ENCODE measurements around the gene IRS2.

Gene IRS2

DNA sequence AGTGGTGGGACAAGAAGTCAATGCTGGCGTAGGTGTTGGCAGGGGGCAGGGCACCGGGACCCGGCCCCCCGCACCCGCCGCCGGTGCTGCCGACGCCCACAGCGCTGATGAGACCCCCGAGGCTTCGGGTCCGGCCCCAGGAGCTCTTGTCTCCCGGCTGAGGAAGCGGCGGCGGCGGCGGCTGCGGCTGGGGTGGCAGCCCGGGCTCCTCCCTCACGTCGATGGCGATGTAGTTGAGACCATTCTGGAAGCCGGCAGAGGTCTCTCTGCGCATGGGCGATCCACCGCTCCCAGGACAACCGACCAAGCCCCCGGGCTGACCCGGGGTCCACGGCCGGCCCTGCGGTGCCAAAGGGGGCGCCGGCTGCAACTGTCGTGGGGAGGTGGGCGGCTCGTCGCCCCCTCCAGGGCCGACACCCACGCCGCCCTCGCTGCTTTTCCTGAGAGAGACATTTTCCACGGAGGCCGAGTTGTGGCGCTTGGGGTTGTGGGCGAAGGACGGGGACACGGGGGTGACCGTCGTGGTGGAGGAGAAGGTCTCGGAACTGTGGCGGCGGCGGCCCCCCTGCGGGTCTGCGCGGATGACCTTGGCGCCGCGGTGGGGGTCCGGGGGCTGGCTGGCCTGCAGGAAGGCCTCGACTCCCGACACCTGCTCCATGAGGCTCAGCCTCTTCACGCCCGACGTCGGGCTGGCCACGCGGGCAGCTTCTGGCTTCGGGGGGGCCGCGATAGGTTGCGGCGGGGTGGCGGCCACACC, 4.1 kb downstream of the IRS2 start:
- in situ Hi-C loops (cut with HindIII; ENCODE audit: low sequenced_read_pairs), result no loop called here

DNA sequence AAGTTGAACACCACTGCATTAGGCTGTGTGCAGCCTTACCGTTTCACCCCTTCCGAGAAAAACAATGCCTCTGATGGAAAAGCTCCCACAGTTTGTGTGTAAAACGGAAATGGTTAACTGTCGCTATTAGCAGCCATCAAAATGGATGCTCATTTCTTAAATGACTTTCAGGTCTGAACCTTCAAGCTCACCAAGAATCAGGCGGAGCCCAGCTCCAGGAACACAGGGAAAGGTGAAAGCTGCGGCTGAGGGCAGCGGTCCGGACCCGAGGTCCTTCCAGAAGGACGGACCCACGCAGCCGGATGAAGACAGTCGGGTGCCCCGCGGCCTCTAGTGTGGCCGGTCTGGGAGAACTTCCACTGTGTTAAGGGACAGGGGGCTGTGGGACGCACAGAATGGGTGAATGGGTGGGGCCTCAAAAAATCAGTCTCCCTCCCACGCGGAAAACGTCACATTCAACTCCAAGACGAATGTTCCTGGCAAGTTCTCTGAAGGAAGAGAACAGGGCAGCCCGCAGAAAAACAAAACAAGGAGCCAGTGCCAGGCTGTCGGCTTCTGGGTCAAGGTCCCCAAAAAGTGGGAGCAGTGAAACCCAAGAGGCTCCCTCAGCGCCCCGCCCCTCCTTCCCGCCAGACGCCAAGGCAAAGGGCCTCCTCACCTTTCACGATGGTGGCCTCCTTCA, 4.9 kb downstream of the IRS2 start:
- in situ Hi-C loops (cut with HindIII; ENCODE audit: low sequenced_read_pairs), result no loop called here

DNA sequence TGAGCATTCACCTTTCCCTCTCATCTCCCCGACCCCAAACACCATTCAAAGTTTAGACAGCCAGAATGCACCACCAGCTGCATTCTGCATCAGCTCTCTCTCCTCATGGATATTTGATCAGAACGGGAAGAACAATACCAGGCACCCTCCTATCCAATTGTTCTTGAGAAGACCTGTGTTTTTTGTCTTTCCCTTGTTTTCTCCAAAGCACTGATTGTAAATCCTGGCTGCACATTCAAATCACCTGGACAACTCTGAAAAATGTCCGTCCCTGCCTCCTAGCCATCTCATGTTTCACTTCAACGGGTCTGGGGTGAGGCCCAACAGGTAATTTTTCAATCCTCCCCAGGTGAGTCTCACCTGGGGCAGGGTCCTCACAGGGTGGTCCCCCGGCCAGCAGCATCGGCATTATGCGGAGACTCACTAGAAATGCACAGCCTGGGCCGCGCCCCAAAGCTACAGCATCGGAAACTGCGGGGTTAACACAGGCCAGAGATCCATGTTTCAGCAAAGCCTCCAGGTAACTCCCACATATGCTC, 5.5 kb downstream of the IRS2 start:
- in situ Hi-C loops (cut with HindIII; ENCODE audit: low sequenced_read_pairs), result no loop called here

DNA sequence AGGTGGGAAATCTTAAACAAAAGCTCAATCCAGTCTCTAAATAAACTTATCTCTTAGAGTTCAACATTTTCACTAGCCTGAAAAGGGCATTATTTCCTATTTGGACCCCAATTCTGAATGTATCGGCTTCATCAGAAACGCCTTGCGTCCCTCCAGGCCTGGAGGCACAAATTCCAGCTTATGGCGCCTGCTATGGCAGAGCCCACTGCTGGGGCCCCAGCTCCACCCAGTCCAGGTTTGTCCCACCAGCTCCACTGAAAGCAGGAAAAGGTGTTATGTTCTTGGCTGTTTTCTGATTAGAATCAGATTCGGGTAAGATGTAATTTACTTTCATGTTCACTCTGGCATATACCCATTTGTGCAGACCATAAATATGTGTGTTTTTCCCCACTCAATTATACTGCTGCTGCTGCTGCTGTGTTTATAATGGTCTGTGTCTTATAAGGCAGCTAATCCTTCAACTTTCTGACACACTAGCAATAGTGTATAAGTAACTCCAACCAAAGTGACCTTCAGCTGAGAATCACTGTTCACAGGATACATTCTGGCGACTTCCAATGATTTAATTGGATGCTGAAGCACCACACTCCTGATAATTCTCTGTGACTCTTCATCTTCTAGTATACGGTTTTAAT, 6.4 kb downstream of the IRS2 start:
- in situ Hi-C loops (cut with HindIII; ENCODE audit: low sequenced_read_pairs), result no loop called here

DNA sequence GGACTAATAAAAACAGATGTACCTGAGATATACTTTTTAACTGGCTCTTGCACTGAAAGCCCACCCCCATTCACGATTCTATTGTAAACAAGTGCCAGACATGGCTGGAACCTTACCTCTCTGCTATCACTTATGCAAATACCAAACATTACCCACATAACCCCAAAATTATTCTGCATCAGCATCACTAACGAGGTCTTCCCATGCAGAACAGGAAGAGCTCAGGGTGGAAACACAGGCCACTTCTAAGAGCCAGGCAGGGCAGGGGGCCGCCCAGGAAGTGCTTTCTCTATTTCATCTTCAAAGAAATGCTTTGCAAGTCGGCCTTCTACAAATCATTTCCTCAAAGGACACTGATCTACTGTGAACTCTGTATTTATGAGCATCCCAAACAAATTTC, 7.3 kb downstream of the IRS2 start:
- in situ Hi-C loops (cut with HindIII; ENCODE audit: low sequenced_read_pairs), result no loop called here

DNA sequence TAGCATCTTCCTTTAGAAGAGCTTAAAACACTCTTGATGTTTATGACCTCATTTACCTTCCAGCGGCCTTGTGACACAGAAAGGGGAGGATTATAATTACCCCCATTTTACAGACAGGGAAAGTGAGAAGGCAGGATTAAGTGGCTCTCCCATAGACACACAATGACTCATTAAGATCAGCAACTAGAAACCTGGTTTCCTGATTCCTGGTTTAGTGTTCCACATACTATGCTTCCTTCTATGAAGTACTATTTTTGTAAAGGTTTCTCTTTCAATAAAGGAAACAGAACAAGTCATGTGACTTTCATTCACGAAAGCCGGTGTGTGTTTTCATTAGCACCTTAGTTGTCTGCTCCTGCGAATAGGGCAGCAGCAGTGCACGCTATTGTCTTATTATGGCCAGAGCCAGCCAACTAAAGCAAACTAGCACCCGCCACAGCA, 8.3 kb downstream of the IRS2 start:
- in situ Hi-C loops (cut with HindIII; ENCODE audit: low sequenced_read_pairs), result no loop called here

DNA sequence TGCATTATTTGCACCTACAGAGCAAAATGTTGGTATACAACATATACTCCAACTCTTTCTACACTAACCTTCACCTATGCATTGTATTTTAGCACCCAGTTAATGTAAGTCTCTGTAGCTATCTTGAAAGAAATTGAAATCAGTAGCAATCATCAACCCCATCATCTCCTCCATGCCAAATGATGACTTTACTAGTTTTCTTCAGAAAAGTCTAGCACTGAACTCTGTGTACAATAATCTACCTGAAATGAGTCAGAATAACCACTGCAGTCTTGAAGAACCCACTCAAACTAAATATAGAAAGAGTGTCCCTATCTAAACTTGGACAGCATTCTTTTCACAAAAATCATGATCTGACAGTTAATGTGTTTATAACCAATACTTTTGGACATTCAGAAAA, 9.8 kb downstream of the IRS2 start:
- in situ Hi-C loops (cut with HindIII; ENCODE audit: low sequenced_read_pairs), result no loop called here

DNA sequence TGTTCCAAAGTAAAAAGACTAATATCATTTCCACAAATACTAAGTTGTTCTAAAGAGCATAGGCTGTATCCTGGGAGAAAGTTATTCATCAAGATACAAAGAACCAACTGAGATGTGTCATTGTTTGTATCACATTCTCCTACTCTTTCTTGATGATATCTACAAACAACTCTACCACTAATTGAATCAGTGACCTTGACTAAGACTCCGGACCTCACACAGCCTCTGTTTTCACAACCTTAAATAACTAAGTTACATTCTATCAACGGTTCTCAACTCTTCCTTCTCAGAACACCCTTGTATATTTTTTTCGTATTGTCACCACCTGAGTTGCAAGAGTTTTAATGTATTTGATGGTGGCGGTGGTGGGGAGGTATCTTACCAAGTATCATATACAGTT, 12.6 kb downstream of the IRS2 start:
- in situ Hi-C loops (cut with HindIII; ENCODE audit: low sequenced_read_pairs), result no loop called here

DNA sequence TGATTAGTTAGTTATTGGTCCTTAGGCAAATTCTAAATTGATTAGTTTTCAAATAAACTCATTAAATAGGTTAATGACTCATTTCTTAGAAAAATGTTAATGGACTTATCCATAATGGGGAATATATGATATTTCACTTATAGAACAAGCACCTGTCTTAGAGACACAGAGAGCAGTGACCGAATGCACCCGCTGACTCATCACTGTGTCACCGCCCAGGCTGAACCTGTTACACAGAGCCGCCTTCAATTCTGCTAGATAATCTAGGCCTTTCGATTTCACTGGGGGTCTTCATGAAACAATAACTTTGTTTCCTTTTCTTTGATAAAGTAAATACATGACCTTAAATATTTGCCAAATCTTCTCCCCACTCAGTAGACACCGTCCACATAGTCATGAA, 13.1 kb downstream of the IRS2 start:
- in situ Hi-C loops (cut with HindIII; ENCODE audit: low sequenced_read_pairs), result no loop called here

DNA sequence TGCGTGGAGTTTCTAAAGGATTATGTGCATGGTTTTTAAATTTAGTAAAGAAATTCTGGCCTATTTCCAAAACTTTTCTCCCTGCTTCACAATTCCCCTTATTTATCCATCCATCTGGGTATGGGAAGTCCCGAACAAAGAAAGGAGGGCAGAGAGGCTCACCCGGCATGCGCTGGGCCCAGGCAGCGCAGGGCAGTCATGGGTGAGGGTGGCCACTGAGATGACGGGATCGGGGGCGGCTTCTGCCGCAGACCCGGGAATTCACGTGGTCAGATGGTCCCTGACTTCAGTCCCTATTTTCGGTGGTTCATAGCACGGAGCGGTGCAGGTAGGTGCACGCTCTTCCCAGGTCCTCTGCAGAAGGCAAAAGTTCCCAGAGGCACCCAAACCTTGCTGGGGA, 14.5 kb downstream of the IRS2 start:
- in situ Hi-C loops (cut with HindIII; ENCODE audit: low sequenced_read_pairs), result no loop called here

DNA sequence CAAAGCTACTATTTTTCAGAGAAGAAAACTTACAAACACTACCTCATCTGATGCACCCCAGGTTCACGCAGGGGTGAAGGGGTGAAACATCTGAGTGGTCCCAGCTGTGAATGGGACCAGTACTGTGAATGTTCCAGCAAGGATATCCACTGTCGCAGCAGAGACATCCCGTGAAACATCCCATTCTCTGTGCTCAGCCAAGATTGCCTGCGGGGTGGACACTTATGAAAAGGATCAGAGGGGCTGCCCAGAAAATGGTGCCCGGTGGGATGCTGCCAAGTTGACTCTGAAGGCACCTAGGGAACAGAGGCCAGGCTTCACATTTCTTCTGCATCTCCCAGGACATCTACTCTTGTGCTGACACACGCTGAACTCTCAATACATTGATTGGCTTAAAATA, 15.9 kb downstream of the IRS2 start:
- in situ Hi-C loops (cut with HindIII; ENCODE audit: low sequenced_read_pairs), result no loop called here

DNA sequence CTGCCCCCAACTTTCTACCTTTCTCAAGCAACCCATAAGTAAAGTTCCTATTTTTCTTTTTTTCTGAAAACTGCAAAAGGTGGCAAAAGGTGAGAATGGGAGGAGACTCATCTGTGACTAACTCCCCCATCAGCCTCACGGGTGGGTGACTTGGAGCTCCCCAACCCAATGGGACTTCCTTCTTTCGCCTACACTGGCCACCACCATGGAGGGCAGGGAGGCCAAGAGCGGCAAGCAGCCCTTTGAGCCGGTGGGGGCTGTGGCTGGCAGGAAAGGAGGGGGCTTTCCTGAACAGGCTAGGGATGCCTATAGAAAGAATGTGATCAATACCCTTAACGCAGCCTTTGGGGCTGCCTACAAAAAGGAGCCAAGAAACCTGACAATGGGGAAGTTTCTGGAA, 16.5 kb downstream of the IRS2 start:
- in situ Hi-C loops (cut with HindIII; ENCODE audit: low sequenced_read_pairs), result no loop called here

DNA sequence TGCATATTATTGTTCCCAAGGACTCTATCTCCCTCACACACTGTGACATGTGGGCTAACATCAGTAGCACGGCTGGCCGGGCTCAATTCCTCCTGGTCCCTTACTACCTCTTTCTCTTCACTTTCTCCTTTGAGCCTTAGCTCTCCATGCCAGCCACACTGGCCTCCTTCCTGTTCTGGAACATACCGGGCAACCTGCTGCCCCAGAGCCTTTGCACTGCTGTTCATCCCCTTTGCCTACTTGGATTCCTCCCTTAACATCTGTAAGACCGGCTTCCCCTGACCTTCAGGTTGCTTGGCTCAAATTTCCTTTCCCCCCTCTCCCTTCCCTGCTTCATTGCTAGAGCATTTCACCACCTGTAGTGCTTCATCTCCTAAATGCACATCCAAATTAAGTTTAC, 17.1 kb downstream of the IRS2 start:
- in situ Hi-C loops (cut with HindIII; ENCODE audit: low sequenced_read_pairs), result no loop called here

DNA sequence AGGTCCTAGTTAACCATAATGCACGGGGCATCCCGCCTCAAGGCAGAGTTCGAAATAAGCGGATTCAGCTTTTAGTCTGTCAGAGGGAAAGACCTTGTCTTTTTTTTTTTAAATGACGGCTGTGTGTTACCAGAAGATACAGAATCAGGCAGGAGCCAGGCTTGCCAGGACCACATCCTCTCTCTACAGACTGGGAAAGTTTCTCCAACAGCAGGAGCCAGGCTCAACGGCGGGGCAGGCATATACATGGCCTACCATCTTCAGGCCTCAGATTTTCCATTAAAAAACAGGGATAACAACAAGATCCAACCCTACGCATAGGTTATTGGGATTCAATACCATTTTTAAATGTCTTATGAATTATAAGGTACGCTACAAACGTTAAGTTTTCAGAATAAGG, 17.8 kb downstream of the IRS2 start:
- in situ Hi-C loops (cut with HindIII; ENCODE audit: low sequenced_read_pairs), result no loop called here

DNA sequence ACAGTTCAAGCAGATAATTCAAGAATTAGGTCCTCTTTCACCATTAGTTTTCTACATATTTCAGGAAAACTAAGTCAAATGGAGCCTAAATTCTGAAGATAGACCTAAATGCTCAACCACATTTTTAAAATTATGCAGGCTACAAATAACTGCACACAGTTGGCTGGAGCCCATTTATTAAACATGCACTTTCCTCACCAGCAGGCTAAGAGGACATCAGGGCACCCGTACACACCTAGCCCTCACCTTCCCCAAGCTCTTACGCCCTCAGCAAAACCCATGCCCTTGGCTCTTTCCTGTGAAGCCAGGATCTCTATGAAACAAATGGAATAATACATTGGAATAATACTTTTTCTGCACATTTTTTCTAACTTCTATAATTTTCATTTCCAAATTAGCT, 18.2 kb downstream of the IRS2 start:
- in situ Hi-C loops (cut with HindIII; ENCODE audit: low sequenced_read_pairs), result no loop called here

DNA sequence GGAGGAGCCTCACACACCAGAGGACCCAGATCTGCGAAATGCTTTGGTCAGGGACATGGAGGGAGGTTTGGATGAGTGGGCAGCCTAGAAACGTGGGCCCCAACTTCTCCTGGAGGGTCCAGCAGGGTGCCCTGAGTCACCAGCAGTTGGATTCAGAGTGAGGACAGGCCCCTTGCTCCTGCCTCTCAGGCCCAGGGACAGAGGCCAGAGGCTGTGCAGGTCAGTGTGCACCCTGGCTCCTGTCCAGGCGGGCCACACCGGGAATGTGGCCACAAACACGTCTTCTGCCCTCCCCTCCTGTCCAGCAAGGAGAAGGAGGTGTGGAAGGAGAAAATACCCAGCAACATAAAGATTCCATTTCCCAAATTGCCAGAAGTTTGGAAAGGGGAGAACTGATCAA, 19.4 kb downstream of the IRS2 start:
- in situ Hi-C loops (cut with HindIII; ENCODE audit: low sequenced_read_pairs), result no loop called here

DNA sequence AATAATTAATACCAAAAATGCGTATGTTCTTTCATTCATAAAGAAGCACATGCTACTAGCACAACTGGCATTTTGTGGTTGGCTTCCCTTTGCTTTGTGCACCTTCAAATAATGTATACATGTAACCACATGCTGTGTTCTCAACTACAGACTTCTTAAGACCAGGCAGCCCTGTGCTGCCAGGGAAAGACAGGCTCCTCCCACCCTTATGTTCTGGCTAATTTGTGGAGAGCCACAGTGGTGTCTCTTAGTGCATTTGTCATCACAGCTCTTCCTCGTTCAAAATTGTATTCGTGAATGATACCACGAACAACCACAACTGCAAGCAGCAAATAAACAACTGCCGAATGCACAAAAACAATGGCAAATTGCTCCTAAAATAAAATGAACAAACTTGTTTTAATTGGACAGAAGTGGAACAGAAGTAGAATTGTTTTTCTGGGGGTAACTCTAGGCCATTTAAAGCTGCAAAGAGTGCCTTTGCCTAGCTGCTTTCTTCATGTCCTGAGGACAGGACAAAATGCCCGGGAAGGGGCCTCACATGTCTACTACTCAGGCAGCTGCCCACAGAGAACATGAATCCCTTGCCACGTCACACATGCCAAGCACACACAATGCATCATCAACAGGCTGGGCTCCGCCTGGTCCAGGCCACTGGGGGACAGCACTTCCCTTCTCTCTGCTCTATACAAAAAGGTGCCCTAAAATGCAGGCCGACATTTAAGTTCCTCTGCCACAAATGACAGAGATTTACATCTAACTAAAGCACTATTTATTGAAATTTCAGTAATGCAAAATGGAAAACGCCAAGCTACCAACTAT, 21.7 kb downstream of the IRS2 start:
- in situ Hi-C loops (cut with HindIII; ENCODE audit: low sequenced_read_pairs), result loop anchor here (5.0 kb wide), 1 partner anchor 67 kb away; no protein-coding TSS in a partner anchor

DNA sequence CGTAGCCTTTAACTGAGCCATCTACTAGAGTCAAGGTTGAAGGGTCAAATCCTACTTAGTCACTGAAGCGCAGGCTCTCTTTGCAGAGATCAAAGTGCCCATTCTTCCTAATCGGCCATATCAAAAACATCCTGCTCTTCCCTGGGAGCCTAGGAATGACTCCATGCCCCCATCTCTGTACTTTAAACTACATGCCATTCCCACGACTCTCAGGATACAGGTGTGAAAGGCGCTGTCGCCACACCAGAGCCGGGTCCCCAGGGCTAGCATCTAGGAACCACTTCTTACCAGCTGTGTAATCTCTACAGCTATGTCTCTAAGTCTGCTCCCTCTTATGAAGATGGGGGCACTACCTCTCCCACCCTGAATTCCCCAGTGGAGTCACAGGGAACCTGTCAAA, 22.3 kb downstream of the IRS2 start:
- in situ Hi-C loops (cut with HindIII; ENCODE audit: low sequenced_read_pairs), result loop anchor here (5.0 kb wide), 1 partner anchor 67 kb away; no protein-coding TSS in a partner anchor

DNA sequence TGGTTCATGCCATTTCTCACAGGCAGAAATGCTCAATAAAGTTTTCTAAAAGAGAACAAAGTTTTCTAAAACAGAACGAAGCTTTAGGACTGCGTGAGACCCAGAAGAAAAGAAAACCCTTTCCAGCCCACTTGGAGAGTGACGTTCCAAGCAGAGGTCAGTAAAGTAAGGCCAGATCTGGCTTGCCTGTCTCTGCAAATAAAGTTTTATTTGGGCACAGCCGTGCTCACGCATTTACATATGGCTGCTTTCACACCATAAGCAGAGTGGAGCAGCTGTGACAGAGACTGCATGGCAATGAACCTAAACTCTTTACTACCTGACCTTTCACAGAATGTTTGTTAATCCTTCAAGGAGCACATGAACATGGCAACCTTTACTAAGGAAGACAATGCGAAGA, 23.6 kb downstream of the IRS2 start:
- in situ Hi-C loops (cut with HindIII; ENCODE audit: low sequenced_read_pairs), result loop anchor here (5.0 kb wide), 1 partner anchor 65 kb away; no protein-coding TSS in a partner anchor

DNA sequence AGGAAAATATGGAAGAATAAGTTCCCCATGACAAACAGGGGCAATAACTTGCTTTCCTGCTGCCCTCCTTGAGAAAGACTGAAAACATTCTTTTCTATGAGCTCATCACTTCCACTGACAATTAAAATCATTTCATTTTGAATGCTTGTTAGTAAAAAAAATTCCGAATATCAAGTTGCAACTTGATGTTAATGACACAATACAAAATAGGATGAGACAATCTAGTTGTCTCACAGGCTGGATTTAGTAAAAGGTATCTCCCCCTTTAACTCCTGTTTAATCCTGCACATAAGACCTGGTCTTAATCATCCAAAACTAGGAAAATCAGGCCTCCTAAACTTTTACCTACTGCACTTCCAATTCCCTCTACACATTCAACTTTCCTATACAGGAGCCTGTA, 24.7 kb downstream of the IRS2 start:
- in situ Hi-C loops (cut with HindIII; ENCODE audit: low sequenced_read_pairs), result loop anchor here (5.0 kb wide), 1 partner anchor 64 kb away; no protein-coding TSS in a partner anchor

DNA sequence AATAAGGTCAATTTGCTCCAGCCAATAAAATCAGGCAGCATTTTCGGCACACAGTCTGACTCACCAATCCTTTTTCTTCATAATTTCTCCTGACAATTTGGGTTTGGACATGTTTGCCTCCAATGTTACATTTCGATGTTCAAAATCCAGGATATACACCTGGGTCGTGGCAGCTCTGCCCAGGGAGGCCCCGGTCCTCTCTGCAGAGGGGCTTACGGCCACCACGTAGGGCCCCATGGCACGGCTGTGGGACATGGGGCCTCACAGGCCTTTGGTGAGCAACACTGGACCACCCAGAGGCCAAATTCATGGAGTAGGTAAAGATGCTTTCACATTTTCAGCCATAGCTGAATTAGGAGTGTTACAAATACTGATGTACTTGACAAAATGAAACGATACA, 25.4 kb downstream of the IRS2 start:
- in situ Hi-C loops (cut with HindIII; ENCODE audit: low sequenced_read_pairs), result loop anchor here (5.0 kb wide), 1 partner anchor 64 kb away; no protein-coding TSS in a partner anchor
